ENCODE results near the gene ORC5.

DNA sequence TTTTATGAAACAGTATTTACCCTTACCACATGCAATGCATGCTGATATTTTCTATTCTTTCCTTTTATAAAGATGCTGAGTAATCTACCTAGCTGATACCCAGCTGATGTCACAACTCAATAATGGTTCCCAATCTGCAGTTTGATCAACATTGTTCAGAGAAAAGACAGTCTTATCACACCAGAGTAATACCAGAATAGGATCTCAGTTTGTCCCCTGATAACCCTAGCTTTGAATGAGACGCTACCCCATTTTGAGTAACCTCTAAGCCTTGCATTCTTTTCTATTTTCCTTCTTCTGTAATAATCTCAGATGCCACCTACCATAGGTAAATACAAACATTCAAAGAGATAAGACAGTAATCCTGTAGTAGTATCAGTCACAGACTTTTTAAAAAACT, 118.8 kb downstream of the ORC5 start:
- TF ChIP-seq EZH2phosphoT487 (IDR thresholded peaks at IDR 0.05; ENCODE audit: borderline replicate concordance, low read depth, low read length) = no peak
- TF ChIP-seq, protein P1, sequence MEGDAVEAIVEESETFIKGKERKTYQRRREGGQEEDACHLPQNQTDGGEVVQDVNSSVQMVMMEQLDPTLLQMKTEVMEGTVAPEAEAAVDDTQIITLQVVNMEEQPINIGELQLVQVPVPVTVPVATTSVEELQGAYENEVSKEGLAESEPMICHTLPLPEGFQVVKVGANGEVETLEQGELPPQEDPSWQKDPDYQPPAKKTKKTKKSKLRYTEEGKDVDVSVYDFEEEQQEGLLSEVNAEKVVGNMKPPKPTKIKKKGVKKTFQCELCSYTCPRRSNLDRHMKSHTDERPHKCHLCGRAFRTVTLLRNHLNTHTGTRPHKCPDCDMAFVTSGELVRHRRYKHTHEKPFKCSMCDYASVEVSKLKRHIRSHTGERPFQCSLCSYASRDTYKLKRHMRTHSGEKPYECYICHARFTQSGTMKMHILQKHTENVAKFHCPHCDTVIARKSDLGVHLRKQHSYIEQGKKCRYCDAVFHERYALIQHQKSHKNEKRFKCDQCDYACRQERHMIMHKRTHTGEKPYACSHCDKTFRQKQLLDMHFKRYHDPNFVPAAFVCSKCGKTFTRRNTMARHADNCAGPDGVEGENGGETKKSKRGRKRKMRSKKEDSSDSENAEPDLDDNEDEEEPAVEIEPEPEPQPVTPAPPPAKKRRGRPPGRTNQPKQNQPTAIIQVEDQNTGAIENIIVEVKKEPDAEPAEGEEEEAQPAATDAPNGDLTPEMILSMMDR (conservative IDR thresholded peaks at IDR 0.05; ENCODE audit: low read length) = no peak

Measured in OCI-LY7 (cell line).